HG02943 (cell line): ENCODE measurements around the gene GAREM2.

ENCODE experiments used
- ATAC-seq: cut with Tn5 transposase; IDR thresholded peaks from one replicate; pipeline ENCODE4 v1.9.1; 2021; ENCODE audit warnings: mild to moderate bottlenecking, low read depth, moderate library complexity; ENCODE audit not compliant: unreplicated experiment

The GAREM2 gene

DNA sequence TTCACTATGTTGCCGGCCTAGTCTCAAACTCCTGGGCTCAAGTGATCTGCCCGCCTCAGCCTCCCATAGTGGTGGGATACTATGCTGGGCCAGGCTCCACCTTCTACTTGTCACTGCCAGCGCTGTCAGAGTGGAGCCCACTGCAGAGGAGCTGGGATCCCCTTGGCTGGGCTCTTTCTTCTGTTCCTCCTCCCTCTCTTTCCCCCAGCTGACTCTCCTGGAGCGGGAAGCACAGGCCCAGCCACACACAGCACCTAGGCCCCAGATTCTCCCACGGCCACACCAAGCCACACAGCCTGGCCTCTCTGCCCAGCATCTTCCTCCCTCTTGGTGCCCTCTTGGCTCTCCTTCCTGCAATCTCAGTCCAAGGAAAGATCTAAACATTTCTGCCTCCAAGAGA is 3.7 kb upstream of the GAREM2 start:
- ATAC-seq: no peak

DNA sequence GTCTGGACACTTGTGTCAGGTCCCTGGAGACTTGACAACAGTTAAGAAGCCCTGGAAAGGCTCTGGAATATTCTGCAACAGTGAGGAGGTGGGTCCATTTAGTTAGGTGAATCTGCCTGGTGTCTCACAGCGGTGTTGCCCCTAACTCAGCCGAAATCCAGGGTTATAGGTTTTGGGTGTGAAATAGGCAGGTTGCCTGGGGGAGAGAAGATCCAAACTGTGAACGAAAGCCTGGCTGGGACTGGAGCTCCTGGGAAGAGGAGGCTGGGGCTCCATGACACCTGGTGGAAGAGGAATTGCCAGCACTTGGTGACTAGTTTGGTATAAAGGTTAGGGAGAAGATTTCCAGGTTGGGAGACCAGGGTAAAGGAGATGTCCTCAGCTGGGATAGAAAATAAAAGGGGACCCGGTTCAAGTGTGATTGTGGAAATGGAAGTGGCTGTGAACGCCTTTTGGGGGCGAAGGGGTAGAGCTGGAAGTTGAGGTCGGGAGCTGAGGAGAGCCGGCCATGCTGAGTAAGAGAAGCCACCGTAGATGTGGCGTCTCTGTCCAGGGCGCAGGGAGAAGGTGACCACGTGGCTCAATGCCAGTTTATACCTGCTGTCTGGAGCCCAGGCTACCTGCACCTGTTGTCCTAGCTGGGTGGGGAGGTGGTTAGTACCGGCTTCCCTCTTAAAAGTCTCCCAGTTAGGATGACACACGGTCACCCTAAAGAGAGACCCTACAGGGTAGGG is 3.0 kb upstream of the GAREM2 start:
- no peak for ATAC-seq

DNA sequence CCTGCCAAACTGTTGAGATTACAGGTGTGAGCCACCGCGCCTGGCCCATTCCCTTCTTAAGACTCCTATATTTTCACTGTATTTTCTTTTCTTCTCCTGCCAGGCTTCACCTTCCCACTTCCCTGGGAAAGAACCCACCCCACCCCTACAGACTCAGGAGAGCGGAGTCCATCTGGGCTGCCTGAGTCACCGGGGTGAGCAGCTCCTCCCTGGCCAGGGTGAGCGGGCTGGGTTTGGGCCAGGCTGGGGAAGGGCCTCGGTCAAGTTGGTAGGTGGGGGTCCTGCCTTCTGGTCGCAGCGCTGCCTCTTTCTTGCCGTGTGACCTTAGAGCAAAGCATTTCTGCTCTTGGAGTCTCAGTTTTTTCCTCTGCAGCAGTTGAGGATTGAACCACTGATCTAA is 2.1 kb upstream of the GAREM2 start:
- no peak for ATAC-seq

DNA sequence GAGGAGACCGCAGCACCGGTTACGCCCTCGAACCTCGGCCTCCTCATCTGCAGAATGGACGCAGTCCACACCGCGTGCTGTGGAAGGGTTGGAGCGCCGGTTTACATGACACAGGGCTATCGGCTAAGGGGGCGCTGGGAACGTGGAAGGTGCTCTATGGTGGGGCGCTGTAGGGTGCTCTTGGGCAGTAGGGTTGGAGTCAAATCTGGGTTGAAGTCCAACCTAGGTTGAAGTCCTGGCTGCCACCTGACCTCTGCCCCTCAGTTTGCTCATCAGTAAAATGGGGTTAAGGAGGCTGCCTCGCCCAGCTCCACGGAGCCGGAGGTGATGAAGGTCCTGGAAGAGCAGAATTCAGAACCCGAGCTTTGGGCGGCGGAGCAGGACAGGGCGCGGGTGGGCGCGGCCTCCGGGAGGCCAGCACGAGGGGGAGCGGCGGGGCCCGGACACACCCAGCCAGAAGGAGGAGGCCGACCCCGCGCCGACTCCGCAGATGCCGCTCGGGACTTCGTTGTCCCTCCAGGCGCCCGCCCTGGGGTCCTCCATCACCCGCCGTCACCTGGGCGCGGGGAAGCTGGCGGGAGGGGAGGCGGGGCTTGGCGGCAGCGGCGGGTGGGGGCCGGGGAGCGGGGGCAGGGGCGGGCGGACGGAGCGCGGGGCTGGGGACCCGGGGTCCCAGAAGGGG is 558 bp upstream of the GAREM2 start:
- no peak for ATAC-seq

DNA sequence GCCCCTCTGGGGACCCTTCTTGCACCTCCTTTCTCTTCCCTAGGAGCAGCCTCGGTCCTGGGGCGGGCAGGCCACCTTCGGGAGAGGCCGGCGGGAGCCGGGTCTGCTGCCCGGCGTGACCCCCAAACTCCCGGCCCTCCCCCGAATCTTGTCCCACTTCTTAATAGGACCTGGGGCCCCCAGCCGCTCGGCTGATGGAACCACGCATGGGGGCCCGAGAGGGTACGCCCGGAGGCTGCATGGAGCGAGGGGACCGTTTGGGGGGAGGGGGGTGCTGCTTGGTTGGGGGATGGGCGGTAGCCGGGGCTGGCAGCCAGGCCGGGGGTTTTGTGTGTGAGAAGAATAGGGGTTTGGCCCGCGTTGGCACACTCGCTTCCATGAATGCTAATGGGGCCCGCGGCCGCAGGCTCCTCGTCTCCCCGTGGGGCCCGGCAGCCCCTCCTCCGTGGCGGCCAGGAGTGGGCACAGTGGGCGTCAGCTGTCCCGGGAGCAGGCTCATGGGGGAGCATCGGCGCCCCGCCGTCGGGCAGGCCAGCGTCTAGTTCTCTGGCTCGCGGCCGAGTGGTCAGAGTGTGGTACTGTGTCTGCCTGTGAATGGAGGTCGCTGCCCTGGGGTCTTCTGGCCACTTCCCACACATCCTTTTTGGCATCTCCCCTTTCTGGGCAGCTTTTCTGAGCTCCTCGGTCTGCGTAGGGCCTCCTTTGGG is 1.0 kb downstream of the GAREM2 start:
- ATAC-seq: no peak

DNA sequence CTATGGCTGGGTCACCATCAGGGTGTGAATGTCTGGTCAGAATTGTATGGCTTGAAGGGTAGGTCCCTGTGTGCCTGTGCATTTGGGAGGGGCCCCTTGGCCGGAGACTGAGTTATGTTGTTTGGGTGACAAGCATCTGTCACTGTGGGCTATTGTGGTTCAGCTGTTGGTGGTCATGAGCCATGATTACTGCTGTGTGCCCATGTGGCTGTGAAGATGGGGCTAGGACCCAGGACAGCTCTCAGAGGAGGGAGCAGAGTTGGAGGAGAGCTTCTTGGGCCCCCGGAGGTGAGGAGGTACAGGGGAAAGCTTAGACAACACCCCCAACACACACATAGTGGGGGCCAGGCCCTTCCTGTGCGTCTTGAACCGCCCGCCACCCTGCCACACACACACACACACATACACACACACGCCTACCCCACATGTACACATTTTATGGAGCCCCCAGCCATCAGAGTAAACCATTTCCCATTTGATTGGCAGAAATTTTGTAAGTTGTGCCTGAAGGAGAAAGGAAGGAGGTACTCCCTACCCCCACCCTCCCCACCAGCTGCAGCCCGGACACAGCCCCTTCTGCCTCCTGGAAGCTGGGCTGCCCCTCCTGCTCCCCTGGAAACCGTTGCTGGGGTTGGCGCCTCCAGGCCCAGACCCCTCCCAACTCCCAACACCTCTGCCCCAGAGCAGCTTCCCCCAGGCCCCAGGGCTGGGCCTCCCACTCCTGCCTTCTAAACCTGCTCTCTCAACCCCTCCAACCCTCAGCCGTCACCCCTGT is 2.0 kb downstream of the GAREM2 start:
- no peak for ATAC-seq

DNA sequence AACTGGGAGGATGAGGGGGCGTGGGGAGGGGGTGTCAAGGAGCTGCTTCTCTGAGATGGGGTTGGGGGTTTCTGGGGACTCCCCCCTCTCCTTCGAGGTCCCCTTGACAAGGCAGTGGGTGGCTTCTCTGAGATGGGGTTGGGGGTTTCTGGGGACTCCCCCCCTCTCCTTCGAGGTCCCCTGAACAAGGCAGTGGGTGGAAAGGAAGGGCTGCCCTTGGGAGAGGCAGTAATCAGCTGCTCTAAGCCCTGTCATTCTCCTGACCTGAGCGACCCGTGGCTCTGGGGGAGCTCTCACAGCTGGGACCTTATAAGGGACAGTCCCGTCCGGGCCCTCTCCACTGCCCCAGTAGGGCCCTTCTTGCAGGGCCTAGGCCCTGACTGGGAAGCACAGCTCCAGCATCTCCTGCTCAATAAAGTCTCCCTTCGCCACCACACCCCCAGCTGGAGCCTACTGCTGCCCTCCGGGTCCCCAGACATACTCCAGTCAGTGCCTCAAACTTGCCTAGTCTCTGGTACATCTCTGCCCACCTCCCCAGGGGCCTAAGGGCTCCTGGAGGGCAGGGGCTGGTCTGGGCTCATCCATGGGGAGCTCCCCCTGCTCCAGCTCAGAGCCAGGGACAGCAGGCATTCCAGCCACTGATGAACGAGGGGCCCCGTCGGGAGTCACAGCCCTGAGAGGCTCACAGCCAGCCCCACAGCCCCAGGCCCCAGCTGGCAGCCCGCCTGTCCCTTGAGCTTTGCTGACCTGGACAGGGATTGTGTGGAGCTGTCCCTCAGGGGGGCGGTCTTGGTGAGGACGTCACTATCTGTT is 2.8 kb downstream of the GAREM2 start:
- no peak for ATAC-seq

DNA sequence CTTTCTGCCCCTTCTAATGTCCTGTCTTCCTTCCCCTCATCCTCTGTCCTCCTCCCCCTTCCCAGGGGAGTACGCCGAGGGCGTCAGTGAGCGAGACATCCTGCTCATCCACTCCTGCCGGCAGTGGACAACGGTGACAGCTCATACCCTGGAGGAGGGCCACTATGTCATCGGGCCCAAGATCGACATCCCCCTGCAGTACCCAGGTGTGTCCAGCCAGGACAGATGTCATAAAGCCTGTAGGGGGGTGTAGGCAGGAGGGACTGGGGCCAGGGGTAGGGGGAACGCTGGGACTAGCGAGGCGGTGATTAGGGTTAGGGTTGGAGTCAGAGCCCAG is 3.4 kb downstream of the GAREM2 start:
- no peak for ATAC-seq

DNA sequence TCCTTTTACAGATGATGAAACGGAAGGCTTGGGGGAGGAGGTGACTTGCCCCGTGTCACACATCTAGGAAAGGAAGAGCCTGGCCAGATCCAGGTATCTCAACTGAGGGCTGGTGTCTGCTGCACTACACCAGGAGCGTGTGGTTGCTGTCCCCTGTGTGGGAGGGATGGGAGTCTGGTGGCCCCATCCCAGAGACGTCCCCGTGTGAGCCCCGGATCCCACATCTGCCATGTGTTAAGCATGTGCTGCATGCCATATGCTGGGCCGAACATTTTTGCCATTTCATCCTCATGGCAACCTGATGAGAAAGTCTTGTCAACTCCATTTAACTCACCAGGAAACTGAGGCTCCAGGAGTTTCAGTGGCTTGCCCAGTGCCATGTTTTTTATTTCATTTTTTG is 4.2 kb downstream of the GAREM2 start:
- no peak for ATAC-seq

DNA sequence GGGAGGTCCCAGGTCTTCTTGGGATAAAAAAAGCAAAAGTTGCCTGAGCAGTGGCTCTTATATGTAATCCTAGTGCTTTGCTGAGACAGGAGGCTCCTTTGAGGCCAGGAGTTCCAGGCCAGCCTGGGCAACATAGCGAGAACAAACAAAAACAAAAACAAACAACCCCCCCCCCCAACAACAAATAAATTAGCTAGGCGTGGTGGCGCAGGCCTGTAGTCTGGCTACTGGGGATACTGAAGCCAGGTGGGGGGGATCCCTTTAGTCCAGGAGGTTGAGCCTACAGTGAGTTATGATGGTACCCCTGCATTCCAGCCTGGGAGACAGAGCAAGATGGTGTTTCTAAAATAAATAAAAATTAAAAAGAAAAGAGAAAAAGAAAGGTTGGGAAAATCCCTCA is 5.4 kb downstream of the GAREM2 start:
- ATAC-seq: no peak

DNA sequence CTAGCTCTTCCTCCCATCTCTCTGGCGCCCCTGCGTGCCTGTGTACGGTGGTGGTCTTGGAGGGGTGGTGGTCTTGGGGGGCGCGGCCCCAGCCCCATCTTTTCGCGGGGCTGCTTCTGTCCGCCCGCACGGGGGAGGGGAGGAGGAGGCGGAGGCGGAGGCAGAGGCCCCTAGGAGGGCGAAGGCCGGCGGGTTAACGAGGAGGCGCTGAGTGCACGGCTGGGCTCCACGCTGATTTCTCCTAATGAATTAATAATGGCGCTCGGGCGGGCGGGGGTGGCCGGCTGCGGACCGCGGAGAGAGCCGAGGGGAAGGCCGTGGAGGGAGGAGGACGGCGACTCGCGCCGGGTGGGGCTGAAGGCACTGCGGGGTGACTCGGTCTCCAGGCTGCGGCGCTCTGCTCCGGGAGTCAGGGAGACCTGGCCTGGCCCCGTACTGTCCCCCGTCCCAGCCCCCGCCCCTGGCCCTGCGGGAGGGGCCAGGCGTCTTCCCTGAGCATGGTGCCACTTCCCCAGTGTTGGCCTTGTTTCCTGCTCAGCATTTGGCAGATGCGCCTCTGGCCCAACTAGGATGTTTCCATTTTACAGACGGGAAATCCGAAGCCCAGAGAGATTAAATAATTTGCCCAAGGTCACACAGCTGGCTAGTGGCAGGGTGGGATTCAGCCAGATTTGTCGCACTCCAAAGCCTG is 6.0 kb downstream of the GAREM2 start:
- ATAC-seq: no peak

DNA sequence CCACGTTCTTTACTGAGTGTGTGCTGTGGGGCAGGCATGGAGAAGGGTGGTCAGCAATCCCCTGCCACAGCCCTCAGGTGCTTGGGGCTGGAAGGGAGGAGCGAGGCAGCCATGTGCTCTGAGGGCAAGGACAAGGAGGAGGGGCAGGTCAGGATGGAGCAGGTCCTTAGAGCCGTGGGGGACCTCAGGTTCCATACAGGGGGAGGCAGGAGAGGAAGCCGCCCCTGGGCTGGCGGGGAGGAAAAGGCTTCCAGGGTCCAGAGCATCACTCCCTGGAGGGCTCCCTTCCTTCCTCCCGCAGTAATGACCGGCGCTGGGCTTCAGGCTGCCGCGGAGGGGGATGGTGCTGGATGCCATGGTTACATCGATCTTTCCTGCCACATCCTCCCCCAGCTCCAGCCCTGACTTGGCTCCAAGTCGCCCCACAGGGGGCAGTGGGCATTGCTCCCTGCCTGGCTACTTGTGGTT is 6.6 kb downstream of the GAREM2 start:
- ATAC-seq: no peak

DNA sequence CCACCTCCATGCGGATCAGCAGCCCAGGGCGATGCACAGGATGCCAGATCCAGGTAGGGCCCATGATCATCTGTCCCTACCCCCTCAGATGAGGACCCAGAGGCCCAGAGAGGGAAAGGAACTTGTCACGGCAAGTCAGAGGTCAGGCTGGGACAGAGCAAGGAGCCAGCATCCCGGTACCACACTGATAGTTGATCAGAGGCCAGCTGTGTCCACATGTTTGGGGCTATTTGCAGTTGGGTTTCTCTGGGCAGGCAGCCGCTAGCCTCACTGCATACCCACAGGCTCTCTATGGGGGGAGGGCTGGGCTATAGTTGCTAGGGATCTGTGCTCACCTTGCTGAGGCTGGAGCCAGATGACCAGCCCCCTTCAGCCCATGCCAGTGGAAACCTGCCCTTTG is 9.6 kb downstream of the GAREM2 start:
- ATAC-seq: no peak

DNA sequence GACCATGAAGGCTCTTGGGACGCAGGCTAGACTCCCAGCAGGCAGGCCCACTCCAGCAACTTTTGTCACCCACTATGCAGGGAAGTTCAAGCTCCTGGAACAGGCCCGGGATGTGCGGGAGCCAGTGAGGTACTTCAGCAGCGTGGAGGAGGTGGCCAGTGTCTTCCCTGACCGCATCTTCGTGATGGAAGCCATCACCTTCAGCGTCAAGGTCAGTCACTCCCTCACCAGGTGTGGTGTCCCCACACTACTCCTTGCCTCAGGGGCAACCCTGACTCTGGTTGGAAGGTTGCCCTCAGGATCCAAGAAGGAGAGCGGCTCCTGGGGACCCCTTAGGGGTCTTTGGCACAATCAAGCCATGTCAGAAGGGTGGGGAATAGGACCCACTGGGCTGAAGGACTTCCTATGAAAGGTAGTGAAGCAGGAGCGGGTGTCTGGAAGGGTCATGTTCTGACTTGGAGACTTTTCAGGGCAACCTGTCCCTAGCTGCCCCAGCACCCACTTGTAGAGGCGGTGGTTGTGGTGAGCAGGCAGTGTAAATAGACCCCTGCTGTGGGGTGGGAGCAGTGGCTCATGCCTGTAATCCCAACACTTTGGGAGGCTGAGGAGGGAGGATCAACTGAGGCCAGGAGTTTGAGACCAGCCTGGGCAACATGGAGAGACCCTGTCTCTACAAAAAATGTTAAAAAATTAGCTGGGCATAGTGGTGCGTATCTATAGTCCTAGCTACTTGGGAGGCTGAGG is 10.2 kb downstream of the GAREM2 start:
- ATAC-seq: no peak

DNA sequence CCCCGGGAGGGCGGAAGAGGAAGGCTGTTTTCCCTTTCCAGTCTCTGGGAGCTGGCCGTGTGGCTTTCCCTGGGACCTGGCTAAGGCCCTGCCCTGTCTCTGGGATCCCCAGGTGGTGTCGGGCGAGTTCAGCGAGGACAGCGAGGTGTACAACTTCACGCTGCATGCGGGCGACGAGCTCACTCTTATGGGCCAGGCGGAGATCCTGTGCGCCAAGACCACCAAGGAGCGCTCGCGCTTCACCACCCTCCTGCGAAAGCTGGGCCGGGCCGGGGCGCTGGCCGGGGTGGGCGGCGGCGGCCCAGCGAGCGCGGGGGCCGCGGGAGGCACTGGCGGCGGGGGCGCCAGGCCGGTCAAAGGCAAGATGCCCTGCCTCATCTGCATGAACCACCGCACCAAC is 11.2 kb downstream of the GAREM2 start:
- no peak for ATAC-seq

DNA sequence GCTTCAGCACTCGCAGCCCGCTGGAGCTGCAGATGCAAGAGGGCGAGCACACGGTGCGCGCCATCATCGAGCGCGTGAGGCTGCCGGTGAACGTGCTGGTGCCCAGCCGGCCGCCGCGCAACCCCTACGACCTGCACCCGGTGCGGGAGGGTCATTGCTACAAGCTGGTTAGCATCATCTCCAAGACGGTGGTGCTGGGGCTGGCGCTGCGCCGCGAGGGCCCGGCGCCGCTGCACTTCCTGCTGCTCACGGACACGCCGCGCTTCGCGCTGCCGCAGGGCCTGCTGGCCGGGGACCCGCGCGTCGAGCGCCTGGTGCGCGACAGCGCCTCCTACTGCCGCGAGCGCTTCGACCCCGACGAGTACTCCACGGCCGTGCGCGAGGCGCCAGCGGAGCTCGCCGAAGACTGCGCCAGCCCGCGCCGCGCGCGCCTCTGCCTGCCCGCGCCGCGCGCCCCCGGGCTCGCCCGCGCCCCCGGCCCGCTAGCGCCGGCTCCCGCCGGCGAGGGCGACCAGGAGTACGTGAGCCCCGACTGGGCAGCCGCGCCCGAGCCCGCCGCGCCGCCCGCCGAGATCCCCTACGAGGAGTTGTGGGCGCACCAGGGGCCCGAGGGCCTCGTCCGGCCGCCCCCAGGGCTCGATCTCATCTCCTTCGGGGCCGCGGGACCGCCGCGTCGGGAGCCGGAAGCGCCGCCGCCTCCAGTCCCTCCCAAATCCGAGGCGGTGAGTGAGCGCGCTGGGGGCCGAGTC is 11.8 kb downstream of the GAREM2 start:
- peak; percentile 62 for ATAC-seq

DNA sequence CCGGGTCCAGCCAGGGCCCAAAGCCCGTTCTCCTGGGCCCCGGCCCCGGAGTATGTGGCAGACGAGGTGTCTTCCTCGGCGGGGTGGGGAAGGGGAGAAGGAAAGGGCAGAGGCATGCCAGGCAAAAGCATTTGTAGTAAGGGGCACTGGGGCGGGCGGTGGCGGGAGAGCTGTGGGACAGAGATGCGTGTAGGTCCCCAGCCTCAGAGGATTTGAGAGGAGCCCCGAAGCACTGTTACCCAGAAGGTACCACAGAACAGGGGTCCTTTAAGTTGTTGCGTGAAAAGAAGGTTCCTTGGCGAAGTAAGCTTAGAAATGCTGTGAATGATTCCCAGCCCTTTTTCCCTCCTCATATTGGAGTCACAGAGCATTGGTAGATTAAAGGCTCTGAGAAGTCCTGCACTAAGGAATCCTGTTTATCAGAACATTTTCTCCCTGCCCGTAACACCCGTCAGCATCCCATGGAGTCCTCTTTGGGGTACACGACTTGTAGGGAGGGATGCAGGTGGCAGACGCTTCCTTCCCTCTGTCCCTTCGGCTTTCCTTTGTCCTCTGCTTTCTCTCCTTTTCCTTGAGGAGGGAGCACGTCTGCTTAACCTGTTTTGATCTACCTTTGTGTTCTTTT is 12.5 kb downstream of the GAREM2 start:
- no peak for ATAC-seq
